Ishikawa (cell line): ENCODE data around the gene UST.

Experiments
- CEBPB ChIP-seq: IDR thresholded peaks from 2 replicates; pipeline ENCODE4 v1.6.1; 2012
- CREB1 ChIP-seq: IDR thresholded peaks from 2 replicates; pipeline ENCODE4 v1.6.1; 2012; ENCODE audit warnings: low read depth
- EGR1 ChIP-seq: IDR thresholded peaks from 2 replicates; pipeline ENCODE4 v1.6.1; 2012
- EP300 ChIP-seq: IDR thresholded peaks from 2 replicates; pipeline ENCODE4 v1.6.1; 2012; ENCODE audit warnings: borderline replicate concordance
- FOXM1 ChIP-seq: IDR thresholded peaks from 2 replicates; pipeline ENCODE4 v1.6.1; 2012; ENCODE audit warnings: low read depth, borderline replicate concordance
- RAD21 ChIP-seq: IDR thresholded peaks from 2 replicates; pipeline ENCODE4 v1.6.1; 2012; ENCODE audit warnings: low read depth
- TAF1 ChIP-seq: IDR thresholded peaks from 2 replicates; pipeline ENCODE4 v1.6.1; 2012; ENCODE audit warnings: low read depth, mild to moderate bottlenecking
- TCF12 ChIP-seq: IDR thresholded peaks from 2 replicates; pipeline ENCODE4 v1.6.1; 2012; ENCODE audit warnings: low read depth
- TEAD4 ChIP-seq: IDR thresholded peaks from 2 replicates; pipeline ENCODE4 v1.6.1; 2012
- YY1 ChIP-seq: IDR thresholded peaks from 2 replicates; pipeline ENCODE4 v1.6.1; 2012; ENCODE audit warnings: low read depth
- ZBTB7A ChIP-seq: IDR thresholded peaks from 2 replicates; pipeline ENCODE4 v1.6.1; 2012; ENCODE audit warnings: low read depth
- TF ChIP-seq, protein P1 (sequence below): IDR thresholded peaks from 2 replicates; pipeline ENCODE4 v1.6.1; 2012
- TF ChIP-seq, protein P2 (sequence below): IDR thresholded peaks from 2 replicates; pipeline ENCODE4 v1.6.1; 2012
- TF ChIP-seq, protein P3 (sequence below): IDR thresholded peaks from 2 replicates; pipeline ENCODE4 v1.6.1; 2012; ENCODE audit warnings: low read depth, mild to moderate bottlenecking

DNA sequence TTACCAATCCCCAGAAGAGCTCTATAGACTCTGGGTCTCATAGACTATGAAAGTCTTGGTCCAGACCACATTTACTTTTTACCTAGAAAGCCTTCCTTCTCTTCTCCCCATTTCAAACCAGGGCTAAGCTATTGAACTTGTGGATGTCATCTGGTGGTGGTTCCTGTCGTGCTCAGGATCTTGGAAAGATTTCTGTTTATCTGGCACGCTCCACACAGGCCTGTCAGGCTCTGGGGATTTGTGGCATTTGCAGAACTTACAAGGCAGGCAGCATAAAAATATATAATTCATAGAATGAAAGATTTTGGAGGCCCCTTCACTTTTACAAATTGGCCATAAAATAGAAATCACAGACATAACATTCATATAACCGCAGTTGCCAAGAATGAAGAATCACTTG lies 188.1 kb downstream of the UST start:
- no peak for TF ChIP-seq YY1
- no peak for TF ChIP-seq RAD21
- TF ChIP-seq EP300: no peak
- TF ChIP-seq CEBPB: no peak
- TF ChIP-seq, protein P1, sequence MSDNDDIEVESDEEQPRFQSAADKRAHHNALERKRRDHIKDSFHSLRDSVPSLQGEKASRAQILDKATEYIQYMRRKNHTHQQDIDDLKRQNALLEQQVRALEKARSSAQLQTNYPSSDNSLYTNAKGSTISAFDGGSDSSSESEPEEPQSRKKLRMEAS: no peak
- TF ChIP-seq ZBTB7A: no peak
- TF ChIP-seq CREB1: no peak
- no peak for TF ChIP-seq TEAD4
- no peak for TF ChIP-seq TAF1
- TF ChIP-seq FOXM1: no peak
- TF ChIP-seq, protein P2, sequence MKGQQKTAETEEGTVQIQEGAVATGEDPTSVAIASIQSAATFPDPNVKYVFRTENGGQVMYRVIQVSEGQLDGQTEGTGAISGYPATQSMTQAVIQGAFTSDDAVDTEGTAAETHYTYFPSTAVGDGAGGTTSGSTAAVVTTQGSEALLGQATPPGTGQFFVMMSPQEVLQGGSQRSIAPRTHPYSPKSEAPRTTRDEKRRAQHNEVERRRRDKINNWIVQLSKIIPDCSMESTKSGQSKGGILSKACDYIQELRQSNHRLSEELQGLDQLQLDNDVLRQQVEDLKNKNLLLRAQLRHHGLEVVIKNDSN: no peak
- no peak for TF ChIP-seq TCF12
- TF ChIP-seq, protein P3, sequence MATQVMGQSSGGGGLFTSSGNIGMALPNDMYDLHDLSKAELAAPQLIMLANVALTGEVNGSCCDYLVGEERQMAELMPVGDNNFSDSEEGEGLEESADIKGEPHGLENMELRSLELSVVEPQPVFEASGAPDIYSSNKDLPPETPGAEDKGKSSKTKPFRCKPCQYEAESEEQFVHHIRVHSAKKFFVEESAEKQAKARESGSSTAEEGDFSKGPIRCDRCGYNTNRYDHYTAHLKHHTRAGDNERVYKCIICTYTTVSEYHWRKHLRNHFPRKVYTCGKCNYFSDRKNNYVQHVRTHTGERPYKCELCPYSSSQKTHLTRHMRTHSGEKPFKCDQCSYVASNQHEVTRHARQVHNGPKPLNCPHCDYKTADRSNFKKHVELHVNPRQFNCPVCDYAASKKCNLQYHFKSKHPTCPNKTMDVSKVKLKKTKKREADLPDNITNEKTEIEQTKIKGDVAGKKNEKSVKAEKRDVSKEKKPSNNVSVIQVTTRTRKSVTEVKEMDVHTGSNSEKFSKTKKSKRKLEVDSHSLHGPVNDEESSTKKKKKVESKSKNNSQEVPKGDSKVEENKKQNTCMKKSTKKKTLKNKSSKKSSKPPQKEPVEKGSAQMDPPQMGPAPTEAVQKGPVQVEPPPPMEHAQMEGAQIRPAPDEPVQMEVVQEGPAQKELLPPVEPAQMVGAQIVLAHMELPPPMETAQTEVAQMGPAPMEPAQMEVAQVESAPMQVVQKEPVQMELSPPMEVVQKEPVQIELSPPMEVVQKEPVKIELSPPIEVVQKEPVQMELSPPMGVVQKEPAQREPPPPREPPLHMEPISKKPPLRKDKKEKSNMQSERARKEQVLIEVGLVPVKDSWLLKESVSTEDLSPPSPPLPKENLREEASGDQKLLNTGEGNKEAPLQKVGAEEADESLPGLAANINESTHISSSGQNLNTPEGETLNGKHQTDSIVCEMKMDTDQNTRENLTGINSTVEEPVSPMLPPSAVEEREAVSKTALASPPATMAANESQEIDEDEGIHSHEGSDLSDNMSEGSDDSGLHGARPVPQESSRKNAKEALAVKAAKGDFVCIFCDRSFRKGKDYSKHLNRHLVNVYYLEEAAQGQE: no peak
- TF ChIP-seq EGR1: no peak
